OCI-LY1 (cell line): ENCODE data around the gene NEU1.

Experiments used
- EZH2 ChIP-seq: fragments of 200-600 bp; sonication (generic), shearing (Covaris generic); IDR thresholded peaks from 2 replicates; pipeline ENCODE4 v1.8.0; 2017; ENCODE audit warnings: borderline replicate concordance, mixed run types, mild to moderate bottlenecking, antibody characterized with exemption, low read length, moderate library complexity, mixed read lengths
- TF ChIP-seq, protein P1 (sequence below): fragments of 200-600 bp; sonication (generic), shearing (Covaris generic); IDR thresholded peaks from 2 replicates; pipeline ENCODE4 v1.5.1; 2017; ENCODE audit warnings: mild to moderate bottlenecking, antibody characterized with exemption, low read length, moderate library complexity, mixed read lengths

DNA sequence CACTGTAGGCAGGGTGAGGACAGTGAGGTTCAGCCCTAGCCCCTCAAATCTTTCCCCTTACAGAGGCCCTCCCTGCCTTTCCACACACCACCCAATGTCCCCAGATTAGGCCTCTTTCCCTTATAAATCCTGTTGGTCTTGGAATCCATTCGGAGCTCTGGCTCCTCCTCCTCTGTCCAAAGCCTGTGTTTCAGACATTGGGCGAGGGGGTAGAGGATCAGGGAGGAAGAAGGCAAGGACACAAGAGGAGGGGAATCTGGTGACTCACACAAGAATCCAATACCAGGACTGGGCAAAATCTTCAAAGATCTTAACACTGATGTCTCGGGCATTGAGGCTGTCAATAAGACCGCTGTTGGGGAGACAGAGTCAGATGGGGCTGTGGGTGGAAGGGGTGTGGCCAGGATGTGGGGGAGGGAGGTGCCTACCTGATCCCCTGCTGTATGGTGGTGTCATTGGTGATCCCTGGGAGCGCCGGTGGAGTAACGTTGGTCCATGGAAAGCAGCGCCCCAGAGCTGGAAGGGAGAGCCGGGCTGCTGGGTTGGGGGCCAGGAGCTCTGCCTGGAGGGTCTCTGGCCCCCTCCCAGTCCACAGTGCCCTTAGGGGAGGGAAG lies 8.5 kb upstream of the NEU1 start:
- TF ChIP-seq, protein P1, sequence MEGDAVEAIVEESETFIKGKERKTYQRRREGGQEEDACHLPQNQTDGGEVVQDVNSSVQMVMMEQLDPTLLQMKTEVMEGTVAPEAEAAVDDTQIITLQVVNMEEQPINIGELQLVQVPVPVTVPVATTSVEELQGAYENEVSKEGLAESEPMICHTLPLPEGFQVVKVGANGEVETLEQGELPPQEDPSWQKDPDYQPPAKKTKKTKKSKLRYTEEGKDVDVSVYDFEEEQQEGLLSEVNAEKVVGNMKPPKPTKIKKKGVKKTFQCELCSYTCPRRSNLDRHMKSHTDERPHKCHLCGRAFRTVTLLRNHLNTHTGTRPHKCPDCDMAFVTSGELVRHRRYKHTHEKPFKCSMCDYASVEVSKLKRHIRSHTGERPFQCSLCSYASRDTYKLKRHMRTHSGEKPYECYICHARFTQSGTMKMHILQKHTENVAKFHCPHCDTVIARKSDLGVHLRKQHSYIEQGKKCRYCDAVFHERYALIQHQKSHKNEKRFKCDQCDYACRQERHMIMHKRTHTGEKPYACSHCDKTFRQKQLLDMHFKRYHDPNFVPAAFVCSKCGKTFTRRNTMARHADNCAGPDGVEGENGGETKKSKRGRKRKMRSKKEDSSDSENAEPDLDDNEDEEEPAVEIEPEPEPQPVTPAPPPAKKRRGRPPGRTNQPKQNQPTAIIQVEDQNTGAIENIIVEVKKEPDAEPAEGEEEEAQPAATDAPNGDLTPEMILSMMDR: no peak
- no peak for TF ChIP-seq EZH2
